Upper lobe of right lung (tissue), 1 donor: ENCODE measurements around the gene EXOSC5. TPM values are rescaled to one million over a fixed set of nuclear protein-coding genes. Genes with fewer than 3 reads are reported as not detected.
"Not testable (repeated sequence)": the region's sequence is repeated elsewhere in the genome, so short reads cannot be mapped to it uniquely, and the experiment has no call there.

Experiments used
- ATAC-seq: fragments of 200-7000 bp; cut with Tn5 transposase; one replicate; pipeline ENCODE4 v1.9.1; 2020; ENCODE audit warnings: mild to moderate bottlenecking, moderate library complexity
- DNase-seq: peaks from one replicate; pipeline ENCODE4 v3.0.0-alpha.2; 2020
- H3K27ac ChIP-seq: fragments of 200-600 bp; one replicate; pipeline ENCODE4 v1.8.0; 2022
- H3K27me3 ChIP-seq: fragments of 200-600 bp; one replicate; pipeline ENCODE4 v1.8.0; 2022; ENCODE audit warnings: mild to moderate bottlenecking
- H3K36me3 ChIP-seq: fragments of 200-600 bp; one replicate; pipeline ENCODE4 v1.8.0; 2022
- H3K4me1 ChIP-seq: fragments of 200-600 bp; one replicate; pipeline ENCODE4 v1.8.0; 2022
- H3K4me3 ChIP-seq: fragments of 200-600 bp; one replicate; pipeline ENCODE4 v1.8.0; 2022; ENCODE audit warnings: mild to moderate bottlenecking
- H3K9me3 ChIP-seq: fragments of 200-600 bp; one replicate; pipeline ENCODE4 v1.8.0; 2022
- intact Hi-C: fragments of 100-400 bp; cut with DNase I; formaldehyde crosslinking; loops from one replicate; pipeline ENCODE4 v1.11.0; 2022
- total RNA-seq: library from RNA; stranded (reverse); fragmentation: NEBNext Ultra II Directional; extraction: Animal tissue kit (Norgen Biotek cat#: 25700); gene quantifications from one replicate; pipeline ENCODE4 v1.2.1, GENCODE V29; 2021
- TF ChIP-seq, protein P1 (sequence below): fragments of 200-600 bp; IDR thresholded peaks from one replicate; pipeline ENCODE4 v1.8.0; 2022; ENCODE audit warnings: antibody characterized with exemption
- donor health status: DM: no; HTN: yes; CAD: no; lungs with severe emphysema.

The EXOSC5 gene
- total RNA-seq, 1 donor from 2014 or later: 12.4 TPM

DNA sequence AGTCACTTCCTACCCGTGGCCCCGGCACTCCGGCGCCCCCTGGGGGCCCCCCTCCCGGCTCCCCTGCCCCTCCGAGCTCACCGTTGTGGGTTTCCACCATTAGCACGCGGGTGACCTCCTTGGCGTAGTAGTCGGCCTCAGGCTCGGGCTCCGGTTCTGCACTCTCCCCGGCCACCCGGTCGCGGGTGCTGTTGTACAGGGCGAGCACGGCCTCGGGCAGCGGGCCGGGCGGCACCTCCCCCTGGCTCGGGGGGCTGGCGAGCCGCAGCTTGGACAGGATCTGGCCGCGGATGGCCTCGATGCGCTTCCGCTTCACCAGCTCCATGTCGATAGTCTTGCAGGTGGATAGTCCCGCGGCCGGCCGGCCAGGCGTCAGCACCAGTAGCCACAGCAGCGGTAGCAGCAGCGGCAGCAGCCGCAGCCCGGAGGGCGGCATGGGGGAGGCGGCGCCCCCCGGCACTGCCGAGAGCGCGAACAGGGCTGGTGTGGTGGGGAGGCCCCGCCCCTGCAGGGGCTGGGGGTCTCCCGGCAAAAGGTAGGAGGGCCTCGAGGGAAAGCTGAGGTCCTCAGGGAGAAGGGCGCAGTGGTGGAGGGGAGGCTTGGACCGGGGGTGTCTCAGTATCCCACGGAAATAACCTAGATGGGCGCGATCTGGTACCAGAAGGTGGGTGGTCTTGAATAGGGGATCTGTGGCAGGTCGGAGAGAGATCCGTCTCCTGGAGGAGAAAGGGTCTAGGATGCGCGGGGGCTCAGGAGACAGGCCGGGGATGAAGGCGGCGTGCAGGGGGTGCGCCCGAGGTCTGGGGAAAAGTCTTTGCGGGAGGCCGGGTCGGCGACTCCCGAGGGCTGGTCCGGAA is 44.3 kb downstream of the EXOSC5 start:
- intact Hi-C loops: no loop called here
- Histone ChIP-seq H3K9me3 (no peaks in the 10 kb centered on the region), H3K27me3 (no peaks in the 10 kb centered on the region), H3K36me3 (peaks cover 6% of the 10 kb centered on the region), H3K27ac (peak overlapping the region; percentile 74), H3K4me1 (peaks cover 47% of the 10 kb centered on the region), H3K4me3 (peak overlapping the region; percentile 92)
- peak; percentile 41 for ATAC-seq
- peak; percentile 88 for DNase-seq
- TF ChIP-seq, protein P1, sequence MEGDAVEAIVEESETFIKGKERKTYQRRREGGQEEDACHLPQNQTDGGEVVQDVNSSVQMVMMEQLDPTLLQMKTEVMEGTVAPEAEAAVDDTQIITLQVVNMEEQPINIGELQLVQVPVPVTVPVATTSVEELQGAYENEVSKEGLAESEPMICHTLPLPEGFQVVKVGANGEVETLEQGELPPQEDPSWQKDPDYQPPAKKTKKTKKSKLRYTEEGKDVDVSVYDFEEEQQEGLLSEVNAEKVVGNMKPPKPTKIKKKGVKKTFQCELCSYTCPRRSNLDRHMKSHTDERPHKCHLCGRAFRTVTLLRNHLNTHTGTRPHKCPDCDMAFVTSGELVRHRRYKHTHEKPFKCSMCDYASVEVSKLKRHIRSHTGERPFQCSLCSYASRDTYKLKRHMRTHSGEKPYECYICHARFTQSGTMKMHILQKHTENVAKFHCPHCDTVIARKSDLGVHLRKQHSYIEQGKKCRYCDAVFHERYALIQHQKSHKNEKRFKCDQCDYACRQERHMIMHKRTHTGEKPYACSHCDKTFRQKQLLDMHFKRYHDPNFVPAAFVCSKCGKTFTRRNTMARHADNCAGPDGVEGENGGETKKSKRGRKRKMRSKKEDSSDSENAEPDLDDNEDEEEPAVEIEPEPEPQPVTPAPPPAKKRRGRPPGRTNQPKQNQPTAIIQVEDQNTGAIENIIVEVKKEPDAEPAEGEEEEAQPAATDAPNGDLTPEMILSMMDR: peak; percentile 61

DNA sequence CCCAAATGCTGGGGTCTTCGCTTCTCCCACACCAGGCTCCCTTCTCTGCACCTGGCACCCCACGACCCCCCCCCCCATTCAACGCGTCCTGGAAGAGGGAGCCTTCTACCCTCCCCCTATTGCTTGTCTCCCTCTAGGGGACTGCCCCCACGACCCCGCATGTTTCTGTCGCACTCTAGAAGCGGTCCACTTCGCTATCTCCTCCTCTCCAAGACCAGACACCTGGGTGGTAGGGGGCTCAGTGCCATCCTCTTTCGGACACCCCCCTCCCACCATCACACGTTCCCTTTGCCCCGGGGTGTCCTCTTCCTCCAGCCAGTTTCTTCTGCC is 44.9 kb downstream of the EXOSC5 start:
- intact Hi-C loops: no loop called here
- Histone ChIP-seq H3K4me3 (peak overlapping the region; percentile 92), H3K36me3 (peaks cover 12% of the 10 kb centered on the region), H3K27me3 (no peaks in the 10 kb centered on the region), H3K4me1 (peaks cover 47% of the 10 kb centered on the region), H3K27ac (peak overlapping the region; percentile 74), H3K9me3 (no peaks in the 10 kb centered on the region)
- TF ChIP-seq, protein P1: no peak
- DNase-seq: no peak
- ATAC-seq: no peak

DNA sequence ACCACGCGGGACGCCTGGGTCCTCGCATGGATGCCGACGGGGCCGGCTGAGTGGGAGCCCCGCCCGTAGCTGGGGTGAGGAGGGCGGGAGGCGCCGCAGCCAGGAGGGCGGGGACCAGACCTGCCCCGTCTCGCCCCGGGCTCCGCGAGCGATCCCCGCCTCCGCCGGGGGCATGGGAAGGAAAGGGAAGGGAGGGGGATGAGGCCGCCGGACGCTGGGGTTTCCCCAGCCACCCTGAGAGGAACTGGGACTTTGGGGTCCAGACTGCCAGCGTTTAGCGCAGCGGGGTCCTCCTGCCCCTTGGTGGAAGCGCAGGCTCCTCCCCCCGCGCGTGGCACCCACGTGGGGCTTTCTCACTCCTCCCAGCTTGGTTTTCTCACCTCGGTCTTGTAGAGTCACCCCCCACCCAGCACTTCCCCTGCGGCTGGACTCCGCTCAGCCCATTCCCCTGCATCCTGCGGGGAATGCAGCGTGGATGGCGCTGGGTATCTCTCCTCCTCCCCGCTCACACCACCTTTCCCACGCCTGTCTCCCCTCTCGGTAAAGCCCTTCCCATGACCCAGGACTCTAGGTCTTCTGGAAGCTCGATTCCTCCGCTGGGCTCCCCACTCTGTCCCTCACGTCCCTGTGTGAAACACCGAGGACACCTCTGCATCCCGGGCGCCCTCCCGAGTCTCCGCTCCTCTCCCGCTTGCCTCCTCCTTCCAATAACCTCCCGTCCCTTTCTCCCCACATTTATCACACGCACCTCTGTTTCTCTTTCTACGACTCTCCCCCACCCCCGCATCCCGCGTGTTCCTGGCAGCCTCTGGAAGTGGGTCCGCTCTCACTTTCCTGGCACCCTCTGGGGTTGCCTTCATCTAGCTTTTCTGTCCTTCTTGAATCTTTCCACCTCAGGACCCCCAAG is 45.6 kb downstream of the EXOSC5 start:
- H3K27me3 ChIP-seq: no peaks in the 10 kb centered on the region
- peak overlapping the region; percentile 74 for H3K27ac ChIP-seq
- H3K36me3 ChIP-seq: peaks cover 18% of the 10 kb centered on the region
- TF ChIP-seq, protein P1: no peak
- DNase-seq (peak; percentile 88), ATAC-seq (peak; percentile 66)
- H3K4me3 ChIP-seq: peak overlapping the region; percentile 92
- no peaks in the 10 kb centered on the region for H3K9me3 ChIP-seq
- H3K4me1 ChIP-seq: peaks cover 47% of the 10 kb centered on the region
- intact Hi-C loops: no loop called here

DNA sequence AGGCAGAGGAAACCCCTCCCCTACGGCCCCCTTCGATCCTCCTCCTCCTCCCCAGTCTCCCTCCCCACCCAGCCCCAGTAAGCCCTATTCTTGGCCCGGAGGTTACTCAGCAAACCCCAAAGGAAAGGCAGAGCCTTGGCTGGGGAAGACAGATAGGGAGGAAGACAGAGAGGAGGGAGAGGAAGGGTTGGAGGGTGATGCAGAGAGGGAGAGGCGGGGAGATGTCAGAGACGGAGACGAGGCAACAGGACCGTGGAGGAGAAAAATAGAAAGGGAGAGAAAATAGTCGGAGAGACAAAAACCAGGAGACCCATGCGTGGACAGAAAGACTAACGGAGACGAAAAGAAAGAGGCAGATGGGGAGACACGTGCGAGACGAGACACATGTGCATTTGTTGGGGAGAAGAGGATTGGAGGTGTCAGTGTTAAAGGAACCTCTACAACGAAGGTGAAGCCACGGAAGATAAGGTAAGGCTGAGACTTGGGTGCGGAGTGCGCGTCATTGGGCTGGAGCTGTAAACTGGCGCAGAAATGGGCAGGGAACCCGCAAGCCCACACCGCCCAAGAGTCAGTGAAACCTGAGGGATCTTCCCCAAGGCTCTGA is 46.3 kb downstream of the EXOSC5 start:
- TF ChIP-seq, protein P1: no peak
- peak overlapping the region; percentile 92 for H3K4me3 ChIP-seq
- H3K4me1 ChIP-seq: peaks cover 44% of the 10 kb centered on the region
- DNase-seq: no peak
- no peaks in the 10 kb centered on the region for H3K27me3 ChIP-seq
- H3K27ac ChIP-seq: peak overlapping the region; percentile 74
- H3K36me3 ChIP-seq: peaks cover 26% of the 10 kb centered on the region
- ATAC-seq: no peak
- intact Hi-C loops: no loop called here
- H3K9me3 ChIP-seq: no peaks in the 10 kb centered on the region

DNA sequence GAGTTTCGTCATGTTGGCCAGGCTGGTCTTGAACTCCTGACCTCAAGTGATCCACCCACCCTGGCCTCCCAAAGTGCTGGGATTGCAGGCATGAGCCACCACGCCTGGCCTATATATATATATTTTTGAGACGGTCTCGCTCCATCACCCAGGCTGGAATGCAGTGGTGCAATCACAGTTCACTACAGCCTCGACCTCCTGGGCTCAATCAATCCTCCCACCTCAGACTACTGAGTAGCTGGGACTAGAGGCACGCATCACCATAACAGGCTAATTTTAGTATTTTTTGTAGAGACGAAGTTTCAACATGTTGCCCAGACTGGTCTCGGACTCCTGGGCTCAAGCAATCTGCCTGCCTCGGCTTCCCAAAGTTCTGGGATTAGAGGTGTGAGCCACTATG is 50.2 kb downstream of the EXOSC5 start:
- ATAC-seq, H3K9me3 ChIP-seq, DNase-seq, intact Hi-C loops, H3K4me3 ChIP-seq, H3K27me3 ChIP-seq, H3K27ac ChIP-seq: not testable (repeated sequence)
- Histone ChIP-seq H3K36me3 (peaks cover 50% of the 10 kb centered on the region), H3K4me1 (peaks cover 28% of the 10 kb centered on the region)
